HepG2 (cell line): ENCODE measurements around the gene MLX. TPM values are rescaled to one million over a fixed set of nuclear protein-coding genes. Genes with fewer than 3 reads are reported as not detected.
A peak's percentile ranks its signal among the peaks of the same experiment; 100 is the strongest.

Experiments used
- ARID2 ChIP-seq: sonication (generic); formaldehyde crosslinking; IDR thresholded peaks from 2 replicates; pipeline ENCODE4 v1.8.1; 2022; ENCODE audit warnings: mild to moderate bottlenecking, missing genetic modification reagents, borderline replicate concordance
- FOXK2 ChIP-seq: fragments of 450-650 bp; IDR thresholded peaks from 2 replicates; pipeline ENCODE4 v1.6.1; 2016
- HNF4A ChIP-seq: sonication (generic); formaldehyde crosslinking; IDR thresholded peaks from 2 replicates; pipeline ENCODE4 v1.4.0; 2020; ENCODE audit warnings: missing genetic modification reagents
- IRF1 ChIP-seq: sonication (generic); formaldehyde crosslinking; IDR thresholded peaks from 2 replicates; pipeline ENCODE4 v1.4.0; 2020; ENCODE audit warnings: low read depth, mild to moderate bottlenecking, missing genetic modification reagents
- MTERF4 ChIP-seq: sonication (generic); formaldehyde crosslinking; IDR thresholded peaks from 2 replicates; pipeline ENCODE4 v1.8.0; 2023; ENCODE audit warnings: mild to moderate bottlenecking, missing genetic modification reagents
- NCOA2 ChIP-seq: sonication (generic); formaldehyde crosslinking; IDR thresholded peaks from 2 replicates; pipeline ENCODE4 v1.8.0; 2022; ENCODE audit warnings: inconsistent platforms
- POGK ChIP-seq: sonication (generic); formaldehyde crosslinking; conservative IDR thresholded peaks from 2 replicates; pipeline ENCODE4 v1.8.0; 2022; ENCODE audit warnings: mild to moderate bottlenecking, moderate library complexity, missing genetic modification reagents
- RERE ChIP-seq: IDR thresholded peaks from 2 replicates; pipeline ENCODE4 v1.6.1; 2016; ENCODE audit warnings: low read depth, missing genetic modification reagents, missing compliant biosample characterization
- SP1 ChIP-seq, 2 experiments: fragments of 450-650 bp in 1 of 2; sonication (generic) in 1 of 2; formaldehyde crosslinking in 1 of 2; IDR thresholded peaks; 2 replicates each; pipeline versions ENCODE4 v1.4.0 to v1.6.1; 2016 to 2020; ENCODE audit warnings: missing genetic modification reagents in 1 of 2
- SRY ChIP-seq: sonication (generic); formaldehyde crosslinking; IDR thresholded peaks from 2 replicates; pipeline ENCODE4 v1.8.0; 2022; ENCODE audit warnings: mild to moderate bottlenecking, missing genetic modification reagents
- TCF12 ChIP-seq, 2 experiments: fragments of 450-650 bp in 1 of 2; sonication (generic) in 1 of 2; formaldehyde crosslinking in 1 of 2; IDR thresholded peaks; 2 replicates each; pipeline versions ENCODE4 v1.6.1 to v1.8.0; 2017 to 2022; ENCODE audit warnings: antibody characterized with exemption in 1 of 2, mild to moderate bottlenecking in 1 of 2, missing genetic modification reagents in 1 of 2, moderate library complexity in 1 of 2
- TFAP4 ChIP-seq: sonication (generic); IDR thresholded peaks from 2 replicates; pipeline ENCODE4 v1.6.1; 2016; ENCODE audit warnings: low read depth, borderline replicate concordance
- ZFP37 ChIP-seq: sonication (generic); formaldehyde crosslinking; IDR thresholded peaks from 2 replicates; pipeline ENCODE4 v1.4.0; 2020; ENCODE audit warnings: missing genetic modification reagents, borderline replicate concordance
- ZKSCAN8 ChIP-seq: IDR thresholded peaks from 2 replicates; pipeline ENCODE4 v1.6.1; 2016; ENCODE audit warnings: borderline replicate concordance, missing genetic modification reagents, missing compliant biosample characterization
- ZNF746 ChIP-seq: sonication (generic); formaldehyde crosslinking; IDR thresholded peaks from 2 replicates; pipeline ENCODE4 v1.8.0; 2022; ENCODE audit warnings: mild to moderate bottlenecking, missing genetic modification reagents
- ZNF775 ChIP-seq: sonication (generic); formaldehyde crosslinking; IDR thresholded peaks from 2 replicates; pipeline ENCODE4 v1.4.0; 2020; ENCODE audit warnings: missing genetic modification reagents, mild to moderate bottlenecking, moderate library complexity, borderline replicate concordance
- ZSCAN31 ChIP-seq: sonication (generic); formaldehyde crosslinking; IDR thresholded peaks from 2 replicates; pipeline ENCODE4 v1.5.0; 2020; ENCODE audit warnings: low read depth, mild to moderate bottlenecking, missing genetic modification reagents
- polyA plus RNA-seq, 8 experiments: library from polyadenylated mRNA; depleted of rRNA in 3 of 8; stranded (reverse) in 7 of 8; unstranded in 1 of 8; fragments of >200 nt; fragmentation: Illumina TruSeq in 4 of 8; extraction: Trizol in 4 of 8; gene quantifications; 2 replicates each; pipeline versions ENCODE4 v1.2.1 to v1.2.3, GENCODE V29; 2011 to 2016; ENCODE audit warnings: low read depth in 4 of 8, missing spikeins in 1 of 8, mixed read lengths in 1 of 8; ENCODE audit not compliant: insufficient read depth in 1 of 8
- total RNA-seq, 5 experiments: library from RNA; depleted of rRNA; stranded (reverse); fragments of >200 nt; fragmentation: Illumina TruSeq; extraction: Trizol; gene quantifications; 2 replicates each; pipeline ENCODE4 v1.2.3, GENCODE V29; 2016; ENCODE audit warnings: low read depth in 1 of 5

MLX gene
- total and polyA plus RNA-seq, 2 of the 13 experiments (the other 11 are each of a cell fraction or from before 2014, with no cell fraction given), result 38.9 to 74.4 TPM

GRCh38 chr17:42530952-42531454, 35.9 kb upstream of the MLX start (continued):
- TF ChIP-seq MTERF4 (CRISPR knock-in tag), result no peak
- 0 out of 2 replicates have a peak, but pooled peaks have one; percentile 40 for TF ChIP-seq ZSCAN31 (CRISPR knock-in tag)
- TF ChIP-seq IRF1 (CRISPR knock-in tag), result no peak
- TF ChIP-seq ARID2 (CRISPR knock-in tag), result 0 out of 2 replicates have a peak, but pooled peaks have one; percentile 44
- TF ChIP-seq ZNF746 (CRISPR knock-in tag), result peak; percentile 87
- TF ChIP-seq ZNF775 (CRISPR knock-in tag), result 0 out of 2 replicates have a peak, but pooled peaks have one; percentile 21
- TF ChIP-seq SP1 (IDR thresholded peaks at IDR 0.05), result no peak
- TF ChIP-seq SP1 (CRISPR knock-in tag; IDR thresholded peaks at IDR 0.05), result 0 out of 2 replicates have a peak, but pooled peaks have one; percentile 40
- peak; percentile 78 for TF ChIP-seq FOXK2
- peak; percentile 65 for TF ChIP-seq SRY (CRISPR knock-in tag)
- TF ChIP-seq POGK, result 0 out of 2 replicates have a peak, but pooled peaks have one; percentile 20
- TF ChIP-seq HNF4A (CRISPR knock-in tag), result peak; percentile 95
- TF ChIP-seq TCF12 (IDR thresholded peaks at IDR 0.05), result no peak
- peak; percentile 87 for TF ChIP-seq TCF12 (CRISPR knock-in tag; IDR thresholded peaks at IDR 0.05)
- peak; percentile 78; the same call in 1 of the 2 replicates for TF ChIP-seq TFAP4
- 0 out of 2 replicates have a peak, but pooled peaks have one; percentile 67 for TF ChIP-seq ZFP37 (CRISPR knock-in tag)
- peak; percentile 79 for TF ChIP-seq RERE (CRISPR knock-in tag)
- peak; percentile 46 for TF ChIP-seq ZKSCAN8 (CRISPR knock-in tag)
- peak; percentile 93 for TF ChIP-seq NCOA2 (CRISPR knock-in tag)
